CD14-positive monocyte (primary cell): ENCODE results near the gene MPV17. TPM values are rescaled to one million over a fixed set of nuclear protein-coding genes. Genes with fewer than 3 reads are reported as not detected.
"Not testable (repeated sequence)": the region's sequence is repeated elsewhere in the genome, so short reads cannot be mapped to it uniquely, and the experiment has no call there.

ENCODE experiments used
- DNase-seq, 3 donors: peaks; one replicate each; pipeline ENCODE4 v3.0.0-alpha.2; 2011 to 2022
- H2AFZ ChIP-seq: 2 replicates; pipeline ENCODE4 v1.6.0; 2012; ENCODE audit warnings: mild to moderate bottlenecking, low read depth, low read length, inconsistent platforms; ENCODE audit not compliant: insufficient read depth, poor library complexity, severe bottlenecking
- H3K27ac ChIP-seq, 2 donors: 1 replicate in 1 of 2; 2 replicates in 1 of 2; pipeline ENCODE4 v1.5.1; 2012 to 2013; ENCODE audit warnings: low read length in 2 of 2, control low read depth in 1 of 2, inconsistent platforms in 1 of 2, low read depth in 1 of 2, mild to moderate bottlenecking in 1 of 2
- H3K27me3 ChIP-seq, 2 donors: one replicate each; pipeline versions ENCODE4 v1.6.0 to v1.6.1; 2011 to 2013; ENCODE audit warnings: low read length in 2 of 2; ENCODE audit not compliant: control insufficient read depth in 2 of 2, insufficient read depth in 2 of 2
- H3K36me3 ChIP-seq, 2 donors: replicated peaks in 1 of 2; 1 replicate in 1 of 2; 2 replicates in 1 of 2; pipeline versions ENCODE4 v1.5.1 to v1.6.1; 2012 to 2013; ENCODE audit warnings: low read length in 2 of 2, control low read depth in 1 of 2, inconsistent platforms in 1 of 2, mild to moderate bottlenecking in 1 of 2; ENCODE audit not compliant: insufficient read depth in 2 of 2, control insufficient read depth in 1 of 2
- H3K4me1 ChIP-seq, 2 donors: 1 replicate in 1 of 2; 2 replicates in 1 of 2; pipeline versions ENCODE4 v1.5.1 to v1.6.1; 2012 to 2013; ENCODE audit warnings: low read length in 2 of 2, control low read depth in 1 of 2, inconsistent platforms in 1 of 2, mild to moderate bottlenecking in 1 of 2, moderate library complexity in 1 of 2; ENCODE audit not compliant: insufficient read depth in 2 of 2, control insufficient read depth in 1 of 2
- H3K4me2 ChIP-seq: replicated peaks from 2 replicates; pipeline ENCODE3; 2012; ENCODE audit warnings: low read length, moderate library complexity, mild to moderate bottlenecking; ENCODE audit not compliant: poor library complexity, severe bottlenecking; ENCODE audit errors: extremely low read depth
- H3K4me3 ChIP-seq, 3 experiments: fragments of 200-600 bp in 1 of 3; sonication (generic) in 1 of 3; replicated peaks in 1 of 3; 1 replicate in 2 of 3; 2 replicates in 1 of 3; pipeline ENCODE4 v1.5.1; 2011 to 2013; ENCODE audit warnings: low read length in 3 of 3, mild to moderate bottlenecking in 3 of 3, control low read depth in 2 of 3, low read depth in 2 of 3, inconsistent platforms in 1 of 3, moderate library complexity in 1 of 3
- H3K79me2 ChIP-seq: 2 replicates; pipeline ENCODE4 v1.6.0; 2012; ENCODE audit warnings: mild to moderate bottlenecking, control low read depth, inconsistent platforms, low read length, moderate library complexity; ENCODE audit not compliant: insufficient read depth
- H3K9ac ChIP-seq: 2 replicates; pipeline ENCODE4 v1.6.0; 2017; ENCODE audit warnings: low read length, mild to moderate bottlenecking; ENCODE audit not compliant: insufficient read depth, poor library complexity, severe bottlenecking
- H3K9me3 ChIP-seq, 2 donors: replicated peaks in 1 of 2; 1 replicate in 1 of 2; 2 replicates in 1 of 2; pipeline versions ENCODE4 v1.5.1 to v1.6.1; 2012 to 2013; ENCODE audit warnings: low read length in 2 of 2, control low read depth in 1 of 2; ENCODE audit not compliant: control insufficient read depth in 1 of 2, insufficient read depth in 1 of 2
- H4K20me1 ChIP-seq: 2 replicates; pipeline ENCODE4 v1.6.0; 2012; ENCODE audit warnings: mild to moderate bottlenecking, low read length, control low read depth, moderate library complexity; ENCODE audit not compliant: insufficient read depth
- H3K27ac Mint-ChIP-seq, 7 donors: one replicate each; pipeline ENCODE4 v1.8.0; 2020; ENCODE audit warnings: mild to moderate bottlenecking in 7 of 7, mixed read lengths in 7 of 7, moderate library complexity in 6 of 7, inconsistent platforms in 2 of 7
- H3K27me3 Mint-ChIP-seq, 3 donors: one replicate each; pipeline ENCODE4 v1.8.0; 2021 to 2022; ENCODE audit warnings: low read depth in 3 of 3, mild to moderate bottlenecking in 3 of 3, mixed read lengths in 3 of 3, moderate library complexity in 3 of 3, inconsistent platforms in 1 of 3
- H3K36me3 Mint-ChIP-seq, 2 donors: one replicate each; pipeline ENCODE4 v1.8.0; 2020; ENCODE audit warnings: mixed read lengths in 2 of 2, inconsistent platforms in 1 of 2, mild to moderate bottlenecking in 1 of 2
- H3K4me1 Mint-ChIP-seq: one replicate; pipeline ENCODE4 v1.8.0; 2020; ENCODE audit warnings: mild to moderate bottlenecking, mixed read lengths
- H3K4me3 Mint-ChIP-seq, 2 donors: one replicate each; pipeline ENCODE4 v1.8.0; 2020; ENCODE audit warnings: mild to moderate bottlenecking in 2 of 2, mixed read lengths in 2 of 2, moderate library complexity in 1 of 2
- H3K9me3 Mint-ChIP-seq, 7 donors: one replicate each; pipeline ENCODE4 v1.8.0; 2020 to 2022; ENCODE audit warnings: mixed read lengths in 7 of 7, mild to moderate bottlenecking in 6 of 7, moderate library complexity in 6 of 7, inconsistent platforms in 2 of 7
- CTCF ChIP-seq: fragments of 200-600 bp; IDR thresholded peaks from one replicate; pipeline ENCODE4 v1.8.0; 2022; ENCODE audit warnings: antibody characterized with exemption, mild to moderate bottlenecking
- WGBS: methylation state at CpG from one replicate; pipeline ENCODE4 v1.1.5; 2013; ENCODE audit warnings: missing lambda C conversion rate; ENCODE audit not compliant: insufficient coverage; 5-methylcytosine and 5-hydroxymethylcytosine counted together
- intact Hi-C, 2 donors: fragments of 100-400 bp; cut with micrococcal nuclease; formaldehyde crosslinking; loops; one replicate each; pipeline versions ENCODE4 v1.15.0 to v1.15.1; 2023
- polyA plus RNA-seq, 3 donors: library from polyadenylated mRNA; depleted of rRNA in 1 of 3; unstranded in 2 of 3; stranded (reverse) in 1 of 3; fragments of 300-500 nt in 2 of 3; fragments of >200 nt in 1 of 3; fragmentation: Illumina TruSeq in 2 of 3; gene quantifications; 1 replicate in 2 of 3; 2 replicates in 1 of 3; pipeline ENCODE4 v1.2.3, GENCODE V29; 2012 to 2021

Gene MPV17
- polyA plus RNA-seq, 3 donors = 136 to 160 (median 160) TPM

DNA sequence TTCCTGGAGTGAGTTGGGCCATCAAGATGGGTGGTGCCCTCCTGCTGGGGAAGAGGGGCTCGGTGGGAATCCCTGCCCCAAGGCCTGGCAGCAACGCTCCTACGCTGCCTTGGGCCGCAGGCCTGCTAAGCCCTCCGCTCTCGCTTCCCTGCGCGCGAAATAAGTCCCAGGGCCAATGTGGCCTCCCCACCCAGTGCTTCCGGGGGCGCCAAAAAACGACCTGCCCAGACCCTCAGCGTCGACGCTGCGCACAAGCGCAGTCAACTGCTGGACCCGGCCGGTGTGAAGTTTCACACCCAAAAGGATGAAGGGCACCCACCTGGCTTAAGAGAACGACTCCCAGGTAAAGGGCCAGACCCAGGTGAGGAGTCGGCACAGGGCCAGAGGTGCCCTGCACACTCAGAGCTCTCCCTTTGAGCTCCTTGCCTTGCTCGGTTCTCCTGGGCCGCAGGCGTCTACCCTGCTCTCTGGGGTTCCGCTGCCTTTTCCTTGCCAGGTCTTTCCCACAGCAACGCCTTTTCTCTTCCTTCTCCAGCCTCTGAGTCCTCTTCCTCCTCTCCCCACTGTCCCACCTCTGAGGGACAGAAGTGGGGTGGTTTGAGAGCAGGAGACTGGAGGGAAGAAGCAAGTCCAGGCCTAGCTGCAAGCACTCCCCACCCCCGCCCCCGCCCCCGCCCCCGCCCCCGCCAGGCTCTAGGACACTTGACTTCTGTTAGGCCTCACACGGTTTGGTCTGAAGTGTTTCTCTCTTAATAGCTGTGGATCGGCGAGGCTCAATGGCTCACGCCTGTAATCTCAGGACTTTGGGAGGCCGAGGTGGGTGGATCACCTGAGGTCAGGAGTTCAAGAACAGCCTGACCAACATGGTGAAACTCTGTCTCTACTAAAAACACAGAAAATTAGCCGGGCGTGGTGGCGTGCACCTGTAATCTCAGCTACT lies 47.4 kb downstream of the MPV17 start, which contains the start of gene DNAJC5G:
Gene DNAJC5G (plus strand): TSS at position 223 of the 940 bp plus-strand sequence. CDS start 1,296 bp downstream, outside the sequence.
- Histone ChIP-seq H3K27ac (no peak within 1 kb of the TSS), H3K36me3 (no peaks in the 10 kb centered on the region), H4K20me1 (no peaks in the 10 kb centered on the region), H3K79me2 (no peaks in the 10 kb centered on the region), H3K4me2 (no peak within 1 kb of the TSS), H3K4me3 (no peak within 1 kb of the TSS), H3K27me3 (no peaks in the 10 kb centered on the region), H3K9me3 (no peaks in the 10 kb centered on the region), H2AFZ (no peak within 1 kb of the TSS), H3K9ac (no peak within 1 kb of the TSS), H3K4me1 (peaks cover 0 to 6% of the 10 kb centered on the region in 2 donors)
- intact Hi-C loops = no loop called here
- no peak for DNase-seq
- peaks cover 5% of the 10 kb centered on the region for H3K4me1 Mint-ChIP-seq
- H3K36me3 Mint-ChIP-seq = no peaks in the 10 kb centered on the region
- no peaks in the 10 kb centered on the region for H3K9me3 Mint-ChIP-seq
- 93% methylated on average over 33 of the region's 39 CpGs for WGBS
- peaks cover 14 to 21% (median 17%) of the 10 kb centered on the region in 3 donors for H3K27me3 Mint-ChIP-seq
- no peak for TF ChIP-seq CTCF
- no peak within 1 kb of the TSS for H3K4me3 Mint-ChIP-seq
- no peak within 1 kb of the TSS for H3K27ac Mint-ChIP-seq

DNA sequence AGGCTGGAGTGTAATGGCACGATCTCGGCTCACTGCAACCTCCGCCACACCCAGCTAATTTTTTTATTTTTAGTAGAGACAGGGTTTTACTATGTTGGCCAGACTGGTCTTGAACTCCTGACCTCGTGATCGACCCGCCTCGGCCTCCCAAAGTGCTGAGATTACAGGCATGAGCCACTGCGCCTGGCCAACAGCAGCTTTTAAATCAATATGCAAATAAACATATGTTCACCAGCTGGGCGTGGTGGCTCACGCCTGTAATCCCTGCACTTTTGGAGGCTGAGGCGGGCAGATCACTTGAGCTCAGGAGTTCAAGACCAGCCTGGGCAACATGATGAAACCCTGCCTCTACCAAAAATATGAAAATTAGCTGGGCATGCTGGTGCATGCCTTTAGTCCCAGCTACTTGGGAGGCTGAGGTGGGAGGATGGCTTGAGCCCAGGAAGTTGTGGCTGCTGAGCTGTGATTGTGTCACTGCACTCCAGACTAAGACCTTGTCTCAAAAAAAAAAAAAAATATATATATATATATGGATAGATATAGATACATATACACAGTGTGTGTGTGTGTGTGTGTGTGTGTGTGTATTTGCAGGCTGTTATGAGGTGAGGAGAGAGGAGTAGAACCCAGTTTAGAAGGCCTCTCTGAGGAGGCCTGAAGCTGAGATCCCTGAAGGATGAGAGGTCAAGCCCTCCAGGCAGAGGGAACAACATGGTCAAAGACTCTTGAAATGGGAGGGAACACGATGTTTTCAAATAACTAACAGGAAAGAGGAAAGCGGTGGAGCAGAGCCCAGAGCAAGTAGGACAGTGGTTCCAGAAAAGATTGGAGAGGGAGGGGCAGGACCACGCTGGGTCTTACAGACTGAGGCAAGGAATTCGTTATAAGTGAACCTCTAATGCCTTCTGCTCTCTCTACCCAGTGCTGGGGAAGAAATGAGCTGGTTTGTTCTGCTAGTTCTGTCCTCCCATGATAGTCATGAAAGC lies 50.1 kb downstream of the MPV17 start:
- DNase-seq, H3K4me3 Mint-ChIP-seq, H3K4me3 ChIP-seq, H3K27ac ChIP-seq, H4K20me1 ChIP-seq, intact Hi-C loops, H3K9ac ChIP-seq, H3K4me1 Mint-ChIP-seq, H2AFZ ChIP-seq, H3K27me3 ChIP-seq, H3K4me2 ChIP-seq, H3K9me3 Mint-ChIP-seq, H3K79me2 ChIP-seq, H3K36me3 ChIP-seq, H3K27ac Mint-ChIP-seq, H3K4me1 ChIP-seq, H3K36me3 Mint-ChIP-seq, H3K9me3 ChIP-seq: not testable (repeated sequence)
- H3K27me3 Mint-ChIP-seq = peaks cover 13 to 18% (median 14%) of the 10 kb centered on the region in 3 donors
- 94% methylated on average over 7 of the region's 15 CpGs for WGBS
